Ureter (tissue), 1 donor: Measurements from ENCODE around the gene ATG9B. TPM values are rescaled to one million over a fixed set of nuclear protein-coding genes. Genes with fewer than 3 reads are reported as not detected.

ENCODE experiments used
- DNase-seq: peaks from one replicate; pipeline ENCODE4 v3.0.0-alpha.2; 2020; ENCODE audit warnings: low spot score
- total RNA-seq: library from RNA; stranded (reverse); gene quantifications from one replicate; pipeline ENCODE4 v1.2.4, GENCODE V29; 2023
- donor health status: DM: yes; HTN: yes; CAD: no.

The ATG9B gene
- 0.55 TPM for total RNA-seq

- no peak for DNase-seq
Measured at GRCh38 chr7:151024435-151025056, at the start of gene ATG9B. Gene ATG9B, minus strand, starts transcription at chr7:151024494. Its CDS starts 71 bp downstream, at chr7:151024423.

- DNase-seq: no peak
Measured at GRCh38 chr7:151073990-151074389, 49.7 kb upstream of the ATG9B start.

GRCh38 chr7:151071032-151071866 is 47.0 kb upstream of the ATG9B start:
- DNase-seq: no peak

GRCh38 chr7:151070574-151070960 is 46.3 kb upstream of the ATG9B start:
- no peak for DNase-seq

- no peak for DNase-seq
Measured at GRCh38 chr7:151069841-151070573, 45.7 kb upstream of the ATG9B start.

- no peak for DNase-seq
Measured at GRCh38 chr7:151068069-151068773, 43.9 kb upstream of the ATG9B start.

GRCh38 chr7:151066273-151066974 is 42.1 kb upstream of the ATG9B start:
- DNase-seq: no peak

GRCh38 chr7:151065516-151065915 is 41.2 kb upstream of the ATG9B start:
- DNase-seq: no peak

GRCh38 chr7:151064993-151065392 is 40.7 kb upstream of the ATG9B start:
- DNase-seq: no peak

- DNase-seq: no peak
Measured at GRCh38 chr7:151064454-151064853, 40.2 kb upstream of the ATG9B start.

GRCh38 chr7:151063212-151063561 is 38.9 kb upstream of the ATG9B start:
- no peak for DNase-seq

- DNase-seq: no peak
Measured at GRCh38 chr7:151062399-151063211, 38.3 kb upstream of the ATG9B start.

GRCh38 chr7:151062111-151062398 is 37.8 kb upstream of the ATG9B start:
- no peak for DNase-seq

- no peak for DNase-seq
Measured at GRCh38 chr7:151061213-151062110, 37.2 kb upstream of the ATG9B start.

GRCh38 chr7:151060416-151061212 is 36.3 kb upstream of the ATG9B start:
- no peak for DNase-seq

- DNase-seq: no peak
Measured at GRCh38 chr7:151060113-151060415, 35.8 kb upstream of the ATG9B start.

GRCh38 chr7:151059367-151060112 is 35.2 kb upstream of the ATG9B start, which contains the start of gene SLC4A2:
Gene SLC4A2, plus strand, starts transcription at chr7:151059589. Its CDS starts 2,399 bp downstream, at chr7:151061988.
- DNase-seq: peak; percentile 84

- DNase-seq: no peak
Measured at GRCh38 chr7:151058781-151059366, 34.6 kb upstream of the ATG9B start.
